ENCODE data around the gene SPINK9. TPM values are rescaled to one million over a fixed set of nuclear protein-coding genes. Genes with fewer than 3 reads are reported as not detected.

The SPINK9 gene
- total RNA-seq, 1 donor from 2014 or later: not detected

DNA sequence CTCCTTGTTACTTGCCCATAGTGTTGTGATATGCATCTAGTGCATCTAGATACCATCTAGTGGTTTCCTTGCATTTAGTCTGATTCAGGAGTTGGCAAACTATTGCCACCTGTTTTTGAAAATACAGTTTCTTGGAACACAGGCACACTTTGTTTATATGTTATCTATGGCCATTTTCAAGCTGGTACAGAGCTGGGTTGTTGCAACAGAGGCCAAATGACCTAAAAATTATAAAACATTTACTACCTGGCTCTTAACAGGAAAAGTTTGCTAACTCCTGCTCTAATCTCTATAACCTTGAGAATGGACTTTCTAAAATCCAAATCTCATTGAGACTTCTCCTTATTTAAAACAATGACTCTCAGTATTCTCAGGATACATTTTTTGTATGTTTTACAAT is 29.0 kb downstream of the SPINK9 start:
- no peaks in the 10 kb centered on the region for H3K79me2 ChIP-seq (ENCODE audit: low read depth)
- no peaks in the 10 kb centered on the region for H3K4me1 ChIP-seq
- Mint-ChIP-seq H3K27ac (no peak overlapping the region), H3K4me1 (no peaks in the 10 kb centered on the region), H3K9me3 (peaks cover 6% of the 10 kb centered on the region), H3K27me3 (ENCODE audit: insufficient read depth, low read depth) (no peaks in the 10 kb centered on the region), H3K36me3 (peaks cover 5% of the 10 kb centered on the region), H3K4me3 (no peak overlapping the region)
- H3F3A ChIP-seq (ENCODE audit: low read depth): no peaks in the 10 kb centered on the region
- no peak overlapping the region for H3K27ac ChIP-seq
- no peak overlapping the region for H3K9ac ChIP-seq
- H3K36me3 ChIP-seq: no peaks in the 10 kb centered on the region
- H2AFZ ChIP-seq (replicated peaks): no peak overlapping the region
- H3K27me3 ChIP-seq: no peaks in the 10 kb centered on the region
- H4K20me1 ChIP-seq (ENCODE audit: low read depth): no peaks in the 10 kb centered on the region
- H3K4me2 ChIP-seq: no peak overlapping the region
- TF ChIP-seq, protein P1, sequence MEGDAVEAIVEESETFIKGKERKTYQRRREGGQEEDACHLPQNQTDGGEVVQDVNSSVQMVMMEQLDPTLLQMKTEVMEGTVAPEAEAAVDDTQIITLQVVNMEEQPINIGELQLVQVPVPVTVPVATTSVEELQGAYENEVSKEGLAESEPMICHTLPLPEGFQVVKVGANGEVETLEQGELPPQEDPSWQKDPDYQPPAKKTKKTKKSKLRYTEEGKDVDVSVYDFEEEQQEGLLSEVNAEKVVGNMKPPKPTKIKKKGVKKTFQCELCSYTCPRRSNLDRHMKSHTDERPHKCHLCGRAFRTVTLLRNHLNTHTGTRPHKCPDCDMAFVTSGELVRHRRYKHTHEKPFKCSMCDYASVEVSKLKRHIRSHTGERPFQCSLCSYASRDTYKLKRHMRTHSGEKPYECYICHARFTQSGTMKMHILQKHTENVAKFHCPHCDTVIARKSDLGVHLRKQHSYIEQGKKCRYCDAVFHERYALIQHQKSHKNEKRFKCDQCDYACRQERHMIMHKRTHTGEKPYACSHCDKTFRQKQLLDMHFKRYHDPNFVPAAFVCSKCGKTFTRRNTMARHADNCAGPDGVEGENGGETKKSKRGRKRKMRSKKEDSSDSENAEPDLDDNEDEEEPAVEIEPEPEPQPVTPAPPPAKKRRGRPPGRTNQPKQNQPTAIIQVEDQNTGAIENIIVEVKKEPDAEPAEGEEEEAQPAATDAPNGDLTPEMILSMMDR (IDR thresholded peaks at IDR 0.05): no peak
- TF ChIP-seq EZH2phosphoT487 (IDR thresholded peaks at IDR 0.05) (no peak), EZH2 (IDR thresholded peaks at IDR 0.05) (no peak)
- H3K4me3 ChIP-seq: no peak overlapping the region
- no peak for DNase-seq (ENCODE audit: low spot score)
- H3K9me3 ChIP-seq (ENCODE audit: low read depth): peaks cover 7% of the 10 kb centered on the region

DNA sequence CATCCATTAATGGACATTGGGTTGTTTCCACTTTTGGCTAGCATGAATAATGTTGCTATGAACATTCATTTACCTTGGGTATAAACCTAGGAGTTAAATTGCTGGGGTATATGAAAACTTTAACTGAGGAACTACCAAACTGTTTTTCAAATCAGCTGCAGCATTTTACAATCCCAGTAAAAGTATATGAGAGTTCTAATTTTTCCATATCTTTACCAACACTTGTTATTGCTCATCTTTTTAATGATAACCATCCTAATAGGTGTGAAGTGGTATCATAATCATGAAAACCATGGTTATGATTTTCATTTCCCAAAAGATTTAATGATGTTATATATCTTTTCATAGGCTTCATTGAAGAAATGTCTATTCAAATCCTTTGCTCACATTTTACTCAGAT is 32.9 kb downstream of the SPINK9 start:
- no peak overlapping the region for H3K4me3 Mint-ChIP-seq
- no peak for DNase-seq (ENCODE audit: low spot score)
- H3K4me1 Mint-ChIP-seq: peaks cover 4% of the 10 kb centered on the region
- H3K79me2 ChIP-seq (ENCODE audit: low read depth): no peaks in the 10 kb centered on the region
- TF ChIP-seq EZH2 (IDR thresholded peaks at IDR 0.05): no peak
- no peak for TF ChIP-seq EZH2phosphoT487 (IDR thresholded peaks at IDR 0.05)
- TF ChIP-seq, protein P1 (IDR thresholded peaks at IDR 0.05): no peak
- H3K9me3 ChIP-seq (ENCODE audit: low read depth): peaks cover 7% of the 10 kb centered on the region
- H3K36me3 Mint-ChIP-seq: peaks cover 8% of the 10 kb centered on the region
- no peaks in the 10 kb centered on the region for H3K27me3 ChIP-seq
- H3K4me1 ChIP-seq: peaks cover 12% of the 10 kb centered on the region
- no peaks in the 10 kb centered on the region for H3K36me3 ChIP-seq
- no peak overlapping the region for H3K27ac Mint-ChIP-seq
- H4K20me1 ChIP-seq (ENCODE audit: low read depth): no peaks in the 10 kb centered on the region
- no peaks in the 10 kb centered on the region for H3K27me3 Mint-ChIP-seq (ENCODE audit: insufficient read depth, low read depth)
- peaks cover 8% of the 10 kb centered on the region for H3K9me3 Mint-ChIP-seq
- peaks cover 4% of the 10 kb centered on the region for H3F3A ChIP-seq (ENCODE audit: low read depth)
- H3K27ac ChIP-seq: no peak overlapping the region
- H3K4me2 ChIP-seq: no peak overlapping the region
- no peak overlapping the region for H3K9ac ChIP-seq
- no peak overlapping the region for H3K4me3 ChIP-seq
- no peak overlapping the region for H2AFZ ChIP-seq (replicated peaks)

DNA sequence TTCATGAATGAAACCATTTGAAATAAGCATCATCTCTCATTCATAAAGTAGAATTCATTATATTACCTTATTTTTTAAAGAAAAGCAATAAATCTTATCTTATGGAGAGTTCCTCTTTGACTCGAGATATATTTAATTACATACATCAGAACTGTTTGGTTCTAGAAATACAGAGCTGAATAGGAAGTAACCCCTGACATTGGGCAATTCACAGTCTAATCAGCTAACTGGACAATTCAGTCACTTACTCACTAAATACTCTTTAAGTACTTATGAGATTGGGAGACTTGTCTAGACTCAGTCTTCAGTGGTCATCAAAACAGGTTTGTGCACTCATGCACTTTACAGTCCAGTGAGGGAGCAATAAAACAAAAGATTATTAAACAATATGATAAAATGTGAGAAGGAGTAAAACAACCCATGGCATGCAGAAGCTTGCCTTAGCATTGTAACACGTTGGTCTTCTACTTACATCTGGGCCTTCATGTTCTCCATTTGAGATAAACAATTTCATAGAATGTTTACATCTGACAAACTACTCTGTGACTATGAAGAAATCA is 36.9 kb downstream of the SPINK9 start:
- no peaks in the 10 kb centered on the region for H3K79me2 ChIP-seq (ENCODE audit: low read depth)
- H3K4me1 Mint-ChIP-seq: peaks cover 6% of the 10 kb centered on the region
- H3K4me3 Mint-ChIP-seq: no peak overlapping the region
- TF ChIP-seq, protein P1 (IDR thresholded peaks at IDR 0.05): no peak
- TF ChIP-seq EZH2 (IDR thresholded peaks at IDR 0.05): no peak
- no peak for TF ChIP-seq EZH2phosphoT487 (IDR thresholded peaks at IDR 0.05)
- peaks cover 8% of the 10 kb centered on the region for H3K36me3 Mint-ChIP-seq
- no peaks in the 10 kb centered on the region for H3K27me3 ChIP-seq
- H3K27ac Mint-ChIP-seq: no peak overlapping the region
- H3K4me1 ChIP-seq: peaks cover 15% of the 10 kb centered on the region
- peaks cover 4% of the 10 kb centered on the region for H3F3A ChIP-seq (ENCODE audit: low read depth)
- H3K9me3 ChIP-seq (ENCODE audit: low read depth): peaks cover 7% of the 10 kb centered on the region
- H4K20me1 ChIP-seq (ENCODE audit: low read depth): no peaks in the 10 kb centered on the region
- no peak overlapping the region for H3K27ac ChIP-seq
- H2AFZ ChIP-seq (replicated peaks): no peak overlapping the region
- no peak overlapping the region for H3K9ac ChIP-seq
- no peaks in the 10 kb centered on the region for H3K27me3 Mint-ChIP-seq (ENCODE audit: insufficient read depth, low read depth)
- no peak overlapping the region for H3K4me3 ChIP-seq
- no peak for DNase-seq (ENCODE audit: low spot score)
- peaks cover 8% of the 10 kb centered on the region for H3K9me3 Mint-ChIP-seq
- no peaks in the 10 kb centered on the region for H3K36me3 ChIP-seq
- H3K4me2 ChIP-seq: peak overlapping the region; percentile 10

All from neural progenitor cell (in vitro differentiated cells).